Stimulated activated CD4-positive, alpha-beta T cell treated with anti-CD3 and anti-CD28 coated beads, Interleukin-1b, Interleukin-23, amount 100 ng/mL, for 24 hours (primary cell): ENCODE results near the gene ITGA2.

Source experiments
- DNase-seq, 4 experiments: peaks; one replicate each; pipeline ENCODE4 v3.0.0-alpha.2; 2020; ENCODE audit warnings: low read depth in 4 of 4, low spot score in 1 of 4

Gene ITGA2

DNA sequence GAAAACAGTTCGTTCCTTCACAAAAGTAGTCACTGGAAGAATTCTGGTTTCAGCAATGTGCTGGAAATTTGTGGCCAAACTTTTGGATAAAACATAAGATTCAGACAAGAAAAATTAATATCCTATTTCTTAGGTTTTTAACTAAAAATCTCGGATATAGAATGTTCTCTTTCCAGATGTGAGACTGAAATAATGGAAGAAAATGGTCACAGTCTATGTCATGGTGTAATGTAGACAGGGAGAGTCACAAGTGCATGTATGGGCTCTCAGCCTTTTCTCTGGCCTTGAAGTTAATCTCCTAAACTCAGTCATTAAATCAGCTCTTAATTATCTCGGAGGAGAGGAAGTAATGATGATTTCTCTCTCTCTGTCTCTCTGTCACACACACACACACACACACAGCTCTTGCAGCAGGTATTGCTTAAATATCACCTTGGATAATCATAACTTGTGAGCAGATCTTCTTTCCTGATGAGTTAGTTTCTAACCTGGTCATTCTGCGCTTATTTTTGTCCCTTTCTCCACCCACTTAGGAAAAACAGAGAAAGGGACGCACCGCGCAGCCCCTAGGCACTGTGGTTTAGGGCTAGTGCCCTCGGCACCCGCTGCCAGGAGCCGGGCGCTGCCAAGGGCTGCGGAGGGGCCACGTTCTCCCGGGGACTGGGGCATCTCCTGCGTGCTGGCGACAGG, 672 bp upstream of the ITGA2 start:
- no peak for DNase-seq

DNA sequence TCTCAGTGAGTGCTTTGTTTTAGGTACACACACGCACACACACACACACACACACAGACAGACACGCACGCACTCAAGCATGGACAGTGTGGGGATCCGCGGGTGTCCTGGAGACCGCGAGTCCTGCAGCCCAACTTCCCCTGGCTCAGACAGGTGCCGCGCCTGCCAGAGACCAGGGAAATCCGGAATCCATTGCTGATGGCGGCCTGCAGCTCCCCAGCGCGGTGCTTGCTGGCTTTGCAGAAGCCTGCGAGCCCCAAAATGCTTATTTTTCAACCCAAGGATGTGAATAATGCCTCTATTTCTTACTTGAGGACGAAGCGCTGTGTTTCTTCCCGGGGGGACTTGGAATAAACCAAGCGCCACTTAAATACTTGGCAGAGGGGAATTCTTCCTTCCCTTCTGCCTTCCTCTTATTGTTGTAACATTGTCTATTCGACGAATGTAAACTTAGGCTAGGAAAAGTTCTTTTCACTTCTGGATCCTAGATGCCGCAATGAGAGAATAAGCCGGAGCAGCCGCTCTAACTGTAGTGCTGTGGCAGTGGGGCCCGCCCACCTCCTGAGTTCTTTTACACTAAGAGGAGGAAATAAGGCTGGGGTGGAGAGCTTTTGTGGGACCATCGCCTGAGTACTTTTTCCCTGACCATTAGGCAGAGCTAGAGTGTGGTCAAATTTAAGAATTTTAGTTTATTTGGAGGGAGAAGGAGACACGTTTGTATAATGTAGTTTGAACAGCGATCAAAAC, 802 bp downstream of the ITGA2 start:
- DNase-seq = peak in 1 of 4 experiments; percentile 5

DNA sequence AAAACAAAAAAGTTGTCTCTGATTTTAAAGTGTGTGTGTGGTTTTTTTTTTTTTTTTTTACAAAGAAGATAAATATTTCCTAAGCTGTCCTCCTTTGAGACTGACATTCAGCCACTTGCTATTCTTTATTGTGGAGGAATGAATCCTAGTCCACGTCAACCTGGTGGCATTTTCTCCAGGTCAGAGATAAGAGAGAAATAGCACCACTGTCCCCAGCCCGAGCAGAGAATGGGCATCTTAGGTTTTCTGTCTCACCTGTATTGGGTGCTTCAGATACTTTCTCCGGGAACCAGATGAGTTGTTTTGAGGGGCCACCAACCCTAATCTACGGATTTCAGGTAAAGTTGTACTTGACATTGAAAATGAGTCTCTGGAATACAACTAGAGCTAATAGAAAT, 1.4 kb downstream of the ITGA2 start:
- no peak for DNase-seq

DNA sequence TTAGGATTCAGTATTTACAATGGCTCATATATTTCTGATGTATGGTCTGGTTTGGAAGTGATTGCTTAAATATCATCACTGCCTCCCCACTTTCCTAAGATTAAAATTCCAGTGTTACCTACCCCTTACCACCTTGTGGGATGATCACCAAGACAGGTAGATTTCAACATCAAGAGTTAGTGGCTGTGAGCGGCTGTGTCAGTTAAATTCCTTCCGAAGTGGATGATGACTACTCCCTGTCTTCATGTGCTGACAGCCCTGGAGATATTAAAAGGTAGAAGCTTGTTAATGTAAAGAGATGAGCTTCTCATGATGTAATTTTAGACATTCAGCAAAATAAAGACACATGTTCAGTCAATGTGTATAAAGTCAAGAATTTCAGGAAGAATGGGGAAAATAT, 4.2 kb downstream of the ITGA2 start:
- DNase-seq = no peak

DNA sequence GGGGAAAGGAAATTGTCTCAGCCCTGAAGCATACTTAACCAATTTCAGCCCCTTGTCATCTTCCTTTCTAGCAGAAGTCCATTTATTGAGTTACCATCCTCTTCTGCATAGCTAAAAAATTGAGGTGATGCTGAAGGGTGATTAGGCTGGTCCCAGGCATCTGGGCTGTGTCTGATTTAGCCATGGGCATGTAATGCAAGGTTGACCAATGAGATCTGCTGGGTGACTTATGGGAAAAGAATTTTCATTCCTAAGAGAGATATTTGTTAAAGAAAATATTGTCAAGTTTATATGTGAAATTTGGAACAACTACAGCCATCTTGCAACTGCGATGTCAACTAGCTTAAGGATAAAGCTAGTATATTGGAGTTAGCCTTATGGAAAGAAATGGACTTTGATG, 5.1 kb downstream of the ITGA2 start:
- DNase-seq = no peak

DNA sequence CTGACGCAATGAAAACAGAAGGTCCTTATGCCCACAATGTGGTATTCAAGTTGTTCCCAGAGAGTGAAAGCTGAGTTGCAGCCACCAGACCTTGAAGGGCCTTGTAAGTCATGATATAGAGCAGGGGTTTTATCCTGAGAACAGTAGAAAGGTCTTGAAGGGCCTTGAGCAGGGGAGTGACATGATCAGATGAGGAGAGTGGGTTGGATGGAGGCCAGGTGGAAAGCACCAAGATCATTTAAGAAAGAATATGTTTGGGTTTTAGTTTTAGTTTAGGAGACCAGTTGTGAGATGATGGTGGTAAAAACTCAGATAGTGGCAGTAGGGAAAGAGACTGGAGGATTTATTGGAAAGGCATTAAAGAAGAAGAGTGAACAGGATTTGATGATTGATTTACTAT, 5.9 kb downstream of the ITGA2 start:
- DNase-seq = no peak

DNA sequence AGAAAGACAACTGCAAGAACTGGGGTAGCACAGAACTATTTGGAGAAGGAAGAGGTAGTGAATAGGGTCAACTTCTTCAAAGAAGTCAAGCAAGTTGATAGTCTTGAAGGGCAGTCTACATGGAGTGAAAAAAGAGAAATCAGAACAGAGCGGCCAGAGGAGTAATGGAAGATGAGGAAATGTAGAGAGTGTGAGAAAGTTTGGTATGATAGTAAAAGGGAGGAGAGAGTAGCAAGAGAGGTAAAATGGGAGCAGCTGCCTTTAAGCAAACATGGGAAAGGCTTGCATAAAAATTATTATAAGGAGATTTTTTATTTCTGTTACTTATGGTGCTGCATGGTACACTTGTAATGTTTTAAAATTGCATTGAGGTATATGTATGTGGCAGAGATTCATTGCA, 6.8 kb downstream of the ITGA2 start:
- DNase-seq = no peak

DNA sequence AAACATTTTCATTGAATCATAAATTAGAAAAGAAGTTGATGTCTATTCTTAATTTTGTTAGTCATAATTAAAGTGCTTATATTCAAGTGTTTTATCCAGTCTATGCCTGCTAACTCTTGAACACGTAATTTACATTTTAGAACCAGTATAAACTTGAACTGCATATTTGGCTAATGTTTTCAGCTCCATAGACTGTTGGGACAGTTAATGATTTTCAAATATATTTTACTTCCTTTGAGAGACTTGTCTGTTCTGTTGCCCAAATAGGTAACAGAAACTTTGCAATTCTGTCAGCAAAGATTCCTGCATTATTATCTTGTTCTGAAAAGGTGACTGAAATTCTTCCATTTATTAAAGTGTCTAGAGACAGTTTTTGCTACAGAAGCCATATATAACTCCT, 7.8 kb downstream of the ITGA2 start:
- DNase-seq = no peak

DNA sequence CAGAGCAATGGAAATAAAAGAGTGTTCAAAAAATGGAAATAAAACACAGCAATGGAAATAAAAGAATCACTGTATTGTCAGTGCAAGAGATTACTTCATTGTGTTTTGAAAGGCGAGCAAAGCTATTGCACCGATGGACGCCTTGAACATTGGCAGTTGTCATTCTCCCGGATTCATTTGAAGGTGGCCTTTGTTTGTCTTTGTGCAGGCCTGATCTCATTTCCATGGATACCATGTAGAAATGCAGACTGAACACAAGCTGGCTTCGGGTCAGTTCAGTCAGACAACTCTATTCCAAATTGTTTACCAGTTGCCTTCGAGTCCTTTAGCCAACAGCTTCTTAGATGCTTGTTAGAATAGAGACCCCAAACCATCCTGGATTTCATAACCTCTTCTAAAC, 8.3 kb downstream of the ITGA2 start:
- DNase-seq = no peak

DNA sequence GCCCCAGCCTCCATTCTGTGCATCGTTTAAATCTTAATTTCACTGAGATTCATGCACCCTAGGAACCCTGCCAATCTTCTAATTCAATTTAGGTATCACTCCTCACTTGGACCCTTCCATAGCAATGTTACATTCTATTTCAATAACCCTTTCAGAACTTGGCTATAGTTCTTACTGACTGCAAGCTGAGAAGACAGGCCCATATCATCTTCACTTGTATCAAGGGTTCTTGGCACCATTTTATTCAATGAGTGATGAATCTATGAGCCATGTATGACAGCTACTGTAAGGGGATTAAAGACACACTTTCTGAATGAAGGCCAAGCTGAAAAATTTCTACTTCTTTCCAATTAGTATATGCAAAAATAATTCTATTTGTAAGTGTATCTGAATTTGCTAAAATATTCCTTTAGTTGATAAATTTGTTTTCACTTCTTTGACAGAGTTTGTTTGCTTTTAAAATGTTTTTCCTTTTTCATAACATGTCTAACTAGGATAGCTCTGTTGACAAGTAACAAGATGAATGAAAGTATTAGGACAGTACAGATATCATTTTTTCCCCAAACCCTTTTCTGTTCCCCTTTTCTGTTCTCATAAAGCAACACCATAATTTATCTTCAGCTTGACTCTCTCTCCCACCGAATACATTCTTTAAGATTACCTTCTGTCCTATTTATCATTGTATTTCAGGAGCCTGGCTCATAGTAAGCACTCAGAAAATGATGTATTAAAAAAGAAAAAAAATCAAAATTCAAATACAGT, 9.6 kb downstream of the ITGA2 start:
- DNase-seq = no peak

DNA sequence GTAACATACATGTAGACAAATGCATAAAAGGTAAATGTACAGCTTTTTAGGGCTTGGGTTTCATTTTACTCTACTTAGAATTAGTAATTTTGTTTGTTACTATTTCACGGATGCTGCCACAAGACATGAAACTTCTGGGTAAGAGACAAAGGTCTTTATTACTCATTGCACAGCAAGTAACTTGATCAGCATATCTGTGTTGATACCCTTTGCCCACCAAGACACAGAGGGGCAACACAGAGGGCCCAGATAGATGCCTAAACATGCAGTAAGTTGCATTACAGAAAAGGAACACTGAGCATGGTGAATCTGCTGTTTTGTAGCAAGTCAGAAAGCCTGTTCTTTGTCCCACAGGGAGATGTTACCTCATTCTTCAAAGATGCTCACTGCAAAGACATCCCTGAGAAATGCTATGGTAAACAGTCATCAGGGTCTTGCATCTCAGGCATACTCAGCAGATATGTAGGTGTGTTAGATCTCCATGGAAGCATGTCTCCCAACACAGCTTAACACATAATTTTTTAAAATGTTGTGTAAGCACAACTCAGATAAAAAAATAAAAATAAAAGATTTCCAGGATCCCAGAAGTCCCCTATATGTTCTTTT, 10.3 kb downstream of the ITGA2 start:
- DNase-seq = no peak

DNA sequence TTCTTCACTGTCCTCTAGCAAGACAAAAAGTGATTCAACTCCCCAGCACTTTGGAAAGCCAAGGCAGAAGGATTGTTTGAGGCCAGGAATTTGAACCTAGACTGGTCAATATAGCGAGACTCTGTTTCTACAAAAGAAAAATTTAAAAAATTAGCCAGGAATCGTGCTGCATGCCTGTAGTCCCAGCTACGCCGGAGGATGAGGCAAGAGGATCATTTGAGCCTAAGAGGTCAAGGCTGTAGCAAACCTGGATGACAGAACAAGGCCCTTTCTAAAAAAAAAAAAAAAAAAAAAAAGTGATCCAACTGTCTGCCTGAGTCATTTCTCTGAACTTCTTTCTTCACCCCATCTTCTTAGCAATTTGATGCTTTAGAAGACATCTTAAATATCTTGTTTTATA, 12.4 kb downstream of the ITGA2 start:
- no peak for DNase-seq

DNA sequence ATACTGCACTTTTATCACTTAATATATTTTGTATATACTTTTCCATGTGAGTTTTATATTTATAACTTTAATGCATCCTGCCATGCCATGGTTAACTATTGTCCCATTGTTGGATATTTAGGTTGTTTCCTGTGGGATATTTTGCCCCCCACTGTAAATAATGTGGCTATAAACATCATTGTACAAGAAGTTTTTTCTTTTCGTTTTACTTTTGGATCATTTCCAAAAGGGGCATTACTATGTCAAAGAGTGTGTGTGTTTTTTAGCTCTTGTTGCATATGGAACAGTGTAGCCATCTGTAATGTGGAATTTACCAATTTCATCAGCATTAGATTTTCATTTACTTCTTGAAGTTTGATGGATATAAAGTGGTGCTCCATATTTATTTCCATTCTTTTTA, 13.3 kb downstream of the ITGA2 start:
- DNase-seq = no peak

DNA sequence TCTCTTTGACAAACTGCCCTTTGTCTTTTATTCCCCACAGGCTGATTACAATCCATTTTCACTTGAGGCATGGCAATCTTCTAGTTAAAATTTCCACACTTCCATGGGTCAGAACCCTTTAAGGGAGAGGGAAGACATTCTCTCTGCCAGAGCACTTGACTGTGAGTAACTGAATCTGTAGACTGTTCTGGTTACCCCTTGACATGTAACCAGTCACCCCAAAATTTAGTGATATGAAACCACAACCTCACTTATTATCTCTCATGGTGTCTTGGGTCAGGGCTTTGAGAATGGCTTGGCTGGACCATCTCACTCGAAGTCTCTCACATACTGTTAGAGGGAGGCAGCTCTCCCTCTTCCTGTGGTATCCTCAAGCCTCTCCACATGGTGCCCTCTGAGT, 14.0 kb downstream of the ITGA2 start:
- DNase-seq = no peak

DNA sequence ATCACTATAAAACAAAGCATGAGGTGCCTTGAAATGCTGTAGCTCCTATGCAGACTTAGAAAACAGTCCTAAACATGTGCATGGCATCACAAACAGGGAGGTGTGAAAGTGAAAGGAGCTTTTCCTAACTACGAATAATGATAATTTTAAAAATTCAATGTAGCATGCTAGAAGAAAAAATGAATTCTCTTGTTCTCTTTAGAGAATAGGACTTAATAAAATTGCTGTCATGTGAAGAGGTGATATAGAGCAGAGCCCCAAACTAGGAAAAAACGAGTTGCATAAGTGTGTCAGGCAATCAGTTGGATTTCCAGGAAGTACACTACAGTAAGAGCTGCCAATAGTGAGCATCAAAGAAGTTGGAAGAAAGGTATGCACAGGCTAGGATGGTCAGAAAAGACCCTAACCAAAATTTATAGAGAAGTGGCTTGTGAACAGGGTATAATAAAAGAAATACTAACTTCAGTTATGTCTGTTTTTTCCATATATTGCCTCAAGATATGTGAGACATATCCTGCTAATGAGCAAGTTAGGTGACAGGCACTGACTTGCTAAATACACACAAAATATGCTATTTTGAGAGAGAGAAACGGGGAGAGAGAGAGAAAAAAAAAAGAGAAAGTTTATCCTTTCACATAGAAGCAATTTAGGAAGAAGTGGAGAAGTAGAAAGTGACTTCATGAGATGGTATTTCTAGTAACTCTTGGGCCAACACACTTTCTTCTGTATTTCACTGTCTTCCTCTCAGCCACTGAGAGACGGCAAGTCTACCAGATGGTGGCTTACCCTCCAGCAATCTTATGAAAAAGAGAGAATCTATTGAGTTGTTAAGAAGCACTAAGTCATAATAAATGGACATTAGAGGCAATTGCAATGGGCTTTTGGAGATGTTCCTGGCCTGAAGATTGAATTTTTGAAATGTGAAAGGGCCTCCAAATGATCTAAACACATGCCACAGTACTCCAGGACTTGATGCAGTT, 18.0 kb downstream of the ITGA2 start:
- DNase-seq = no peak

DNA sequence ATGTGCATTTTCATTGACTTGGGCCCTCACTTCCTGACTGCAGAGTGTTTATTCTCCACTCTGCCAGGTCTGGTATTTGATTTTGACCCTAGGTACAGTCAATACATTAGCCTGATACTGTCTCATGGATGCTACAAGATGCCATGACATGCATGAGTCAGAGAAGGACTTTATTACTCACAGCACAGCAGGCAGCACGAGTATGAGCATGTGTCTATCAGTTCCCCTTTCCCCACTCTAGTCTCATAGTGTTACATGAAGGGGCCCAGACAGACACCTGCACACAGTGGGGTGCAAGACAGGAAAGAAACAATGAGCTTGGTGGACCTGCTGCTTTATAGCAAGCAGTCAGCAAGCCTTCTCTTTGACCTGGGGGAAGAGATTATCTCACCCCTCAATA, 19.6 kb downstream of the ITGA2 start:
- DNase-seq = peak in 1 of 4 experiments; percentile 16

DNA sequence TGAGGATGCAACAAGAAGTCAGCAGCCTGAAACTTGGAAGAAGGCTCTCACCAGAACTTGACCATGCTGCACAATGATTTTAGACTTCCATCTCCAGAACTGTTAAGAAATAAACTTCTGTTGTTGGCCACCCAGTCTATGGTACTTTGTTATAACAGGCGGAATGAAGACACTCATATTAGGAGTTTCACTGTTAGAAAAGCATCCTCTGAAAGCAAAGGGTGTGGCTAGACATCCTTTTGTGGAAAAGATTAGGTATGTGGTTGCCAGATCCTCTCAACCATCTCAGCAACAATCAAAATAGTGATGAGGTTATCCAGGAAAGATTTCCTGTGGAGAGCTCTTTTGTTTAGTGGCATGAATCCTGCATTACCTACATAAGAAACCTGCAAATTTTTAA, 20.7 kb downstream of the ITGA2 start:
- DNase-seq = no peak

DNA sequence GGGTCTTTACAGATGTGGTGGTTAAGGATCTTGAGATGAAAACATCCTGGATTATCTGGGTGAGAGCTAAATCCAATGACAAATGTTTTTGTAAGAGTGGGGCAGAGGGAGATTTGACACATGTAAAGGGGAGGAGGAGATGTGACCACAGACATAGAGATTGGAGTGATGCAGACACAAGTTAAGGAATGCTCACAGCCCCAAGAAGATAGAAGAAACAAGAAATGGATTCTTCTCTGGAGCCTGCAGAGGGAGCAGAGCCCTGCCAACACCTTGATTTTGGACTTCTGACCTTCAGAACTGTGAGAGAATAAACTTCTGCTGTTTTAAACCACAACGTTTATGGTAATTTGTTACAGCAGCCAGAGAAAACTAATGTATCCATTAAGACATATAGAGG, 21.7 kb downstream of the ITGA2 start:
- DNase-seq = no peak

DNA sequence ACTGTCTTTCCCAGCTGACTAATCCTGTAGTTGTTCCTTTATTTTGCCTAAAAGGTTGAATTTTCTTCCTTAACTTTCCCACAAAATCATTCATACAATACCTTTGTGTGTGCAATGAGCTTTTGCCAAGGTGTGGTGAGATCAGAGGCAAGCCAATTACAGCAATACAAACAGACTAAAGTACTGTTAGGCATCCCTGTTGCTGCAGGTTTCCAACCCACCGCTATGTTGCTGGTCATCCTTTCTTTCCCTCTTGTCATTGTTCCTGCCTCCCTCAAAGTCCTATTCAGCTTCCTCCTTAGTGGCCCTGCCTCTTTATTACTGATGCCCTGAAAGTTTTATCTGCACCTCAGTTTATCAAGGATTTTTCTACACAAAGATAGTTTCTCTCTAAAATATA, 22.1 kb downstream of the ITGA2 start:
- no peak for DNase-seq

DNA sequence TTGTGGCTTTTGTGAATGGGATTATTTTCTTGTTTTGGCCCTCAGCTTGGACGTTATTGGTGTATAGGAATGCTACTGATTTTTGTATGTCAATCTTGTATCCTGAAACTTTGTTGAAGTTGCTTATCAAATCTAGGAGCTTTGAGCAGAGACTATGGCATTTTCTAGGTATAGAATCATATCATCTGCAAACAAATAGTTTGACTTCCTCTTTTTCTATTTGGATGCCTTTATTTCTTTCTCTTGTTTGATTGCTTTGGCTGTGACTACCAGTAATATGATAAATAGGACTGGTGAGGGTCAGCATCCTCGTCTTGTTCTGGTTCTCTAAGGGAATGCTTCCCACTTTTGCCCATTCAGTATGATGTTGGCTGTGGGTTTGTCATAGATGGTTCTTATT, 24.7 kb downstream of the ITGA2 start:
- DNase-seq = no peak

DNA sequence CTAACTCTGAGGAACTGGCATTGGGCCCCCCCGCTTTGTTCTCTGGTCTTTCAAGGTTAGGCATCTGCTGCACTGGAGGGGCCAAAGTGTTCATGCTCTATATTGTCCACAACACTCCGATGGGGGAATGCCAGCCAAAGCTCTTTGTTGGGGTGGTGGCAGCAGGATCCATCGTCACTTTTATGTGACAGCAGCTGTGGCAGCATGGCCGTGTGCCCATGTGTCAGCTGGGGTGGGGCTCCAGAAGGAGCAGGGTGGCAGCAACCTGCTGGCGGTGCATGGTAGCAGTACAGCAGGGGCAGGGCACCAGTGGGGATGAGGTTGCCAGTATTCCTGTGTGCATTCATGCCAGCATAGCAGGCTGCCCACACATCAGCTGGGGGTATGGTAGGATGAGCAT, 28.2 kb downstream of the ITGA2 start:
- DNase-seq = no peak
